Naive B cell (primary cell): ENCODE results near the gene NAT14. TPM values are rescaled to one million over a fixed set of nuclear protein-coding genes. Genes with fewer than 3 reads are reported as not detected.

ENCODE experiments used
- ATAC-seq, 2 donors: fragments of 150-1000 bp; cut with Tn5 transposase; 2 replicates each; pipeline ENCODE4 v1.10.0; 2021; ENCODE audit warnings: low read depth in 2 of 2, mild to moderate bottlenecking in 2 of 2, moderate library complexity in 2 of 2
- DNase-seq: peaks from one replicate; pipeline ENCODE4 v3.0.0; 2022
- H3K27ac Mint-ChIP-seq, 6 donors: one replicate each; pipeline ENCODE4 v1.8.0; 2020 to 2022; ENCODE audit warnings: mild to moderate bottlenecking in 6 of 6, mixed read lengths in 6 of 6, moderate library complexity in 5 of 6, inconsistent platforms in 2 of 6
- H3K27me3 Mint-ChIP-seq, 3 donors: one replicate each; pipeline ENCODE4 v1.8.0; 2021 to 2022; ENCODE audit warnings: mixed read lengths in 3 of 3, mild to moderate bottlenecking in 1 of 3
- H3K36me3 Mint-ChIP-seq, 2 donors: one replicate each; pipeline ENCODE4 v1.8.0; 2020 to 2022; ENCODE audit warnings: mixed read lengths in 2 of 2, inconsistent platforms in 1 of 2, mild to moderate bottlenecking in 1 of 2
- H3K4me1 Mint-ChIP-seq, 3 donors: one replicate each; pipeline ENCODE4 v1.8.0; 2020 to 2022; ENCODE audit warnings: mixed read lengths in 3 of 3, inconsistent platforms in 1 of 3, mild to moderate bottlenecking in 1 of 3, moderate library complexity in 1 of 3
- H3K4me3 Mint-ChIP-seq, 8 donors: one replicate each; pipeline ENCODE4 v1.8.0; 2020 to 2022; ENCODE audit warnings: mild to moderate bottlenecking in 8 of 8, mixed read lengths in 8 of 8, moderate library complexity in 8 of 8, inconsistent platforms in 2 of 8
- H3K9me3 Mint-ChIP-seq, 7 donors: one replicate each; pipeline ENCODE4 v1.8.0; 2020 to 2022; ENCODE audit warnings: mixed read lengths in 7 of 7, mild to moderate bottlenecking in 5 of 7, inconsistent platforms in 2 of 7, moderate library complexity in 1 of 7
- polyA plus RNA-seq, 6 donors: library from polyadenylated mRNA; unstranded; fragments of 300-500 nt; fragmentation: Illumina TruSeq; gene quantifications; one replicate each; pipeline ENCODE4 v1.2.3, GENCODE V29; 2021; ENCODE audit warnings: low read depth in 6 of 6

The NAT14 gene
- polyA plus RNA-seq, 6 donors from 2014 or later: 3.4 to 7.5 (median 4.8) TPM

DNA sequence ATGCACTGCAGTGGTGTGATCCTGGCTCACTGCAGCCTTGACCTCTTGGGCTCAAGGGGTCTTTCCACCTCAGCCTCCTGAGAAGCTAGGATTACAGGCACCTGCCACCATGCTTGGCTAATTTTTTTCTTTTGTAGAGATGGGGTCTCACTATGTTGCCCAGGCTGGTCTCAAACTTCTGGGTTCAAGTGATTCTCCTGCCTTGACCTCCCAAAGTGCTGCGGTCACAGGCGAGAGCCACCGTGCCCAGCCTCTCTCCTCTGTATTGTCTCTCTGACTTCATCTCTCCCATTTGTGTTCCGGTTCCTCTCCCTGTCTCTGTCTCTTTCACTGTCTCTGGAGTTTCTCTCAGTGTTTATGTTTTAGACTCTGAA lies 18.8 kb upstream of the NAT14 start:
- no peak for DNase-seq
- Mint-ChIP-seq H3K4me1 (peaks cover 17 to 21% (median 18%) of the 10 kb centered on the region in 3 donors), H3K9me3 (no peaks in the 10 kb centered on the region), H3K36me3 (no peaks in the 10 kb centered on the region), H3K27me3 (peaks cover 0 to 8% (median 0%) of the 10 kb centered on the region in 3 donors), H3K4me3 (peak overlapping the region in 1 of 8 donors; percentile 6), H3K27ac (no peak overlapping the region)
- ATAC-seq: no peak

DNA sequence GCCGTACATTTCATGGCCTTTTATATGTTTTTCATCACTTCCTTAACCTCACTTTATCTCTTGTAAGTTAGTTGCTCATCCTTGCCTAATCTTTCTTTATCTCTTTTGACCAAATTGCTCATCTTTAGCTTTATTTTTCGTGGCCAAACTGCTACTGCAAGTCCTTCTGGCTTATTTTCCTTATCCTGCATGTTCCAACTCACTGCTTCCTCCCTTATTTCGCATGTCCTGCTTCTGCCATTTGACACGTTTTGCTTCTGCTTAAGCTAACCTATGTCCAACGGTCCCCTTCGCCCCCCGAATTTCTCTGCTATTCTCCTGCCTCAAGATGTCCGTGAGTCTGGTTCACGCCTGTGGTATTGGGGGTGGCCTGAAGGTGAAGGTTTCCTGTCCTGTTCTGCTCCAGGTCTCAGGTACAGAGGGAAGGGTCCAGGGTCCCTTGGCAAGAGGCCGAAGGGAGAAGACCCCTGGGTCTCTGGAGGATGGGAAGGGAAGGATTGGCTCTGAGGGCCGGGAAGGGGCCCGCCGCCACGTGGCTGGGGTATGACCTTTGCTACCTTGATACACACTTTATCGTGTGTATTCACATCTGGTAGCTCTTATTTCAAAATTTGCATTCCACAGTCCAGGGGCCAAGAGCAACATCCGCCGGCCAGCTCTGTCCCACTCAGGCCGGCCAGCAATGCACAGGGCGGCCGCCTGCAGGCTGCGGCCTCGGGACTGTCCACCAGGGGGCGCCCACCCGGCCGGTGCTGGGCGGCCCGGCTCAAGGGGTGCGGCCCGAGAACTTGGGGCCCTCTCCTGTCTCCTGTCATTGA lies 17.5 kb upstream of the NAT14 start:
- Mint-ChIP-seq H3K4me1 (peaks cover 7 to 11% (median 9%) of the 10 kb centered on the region in 3 donors), H3K36me3 (no peaks in the 10 kb centered on the region), H3K27me3 (peaks cover 0 to 8% (median 0%) of the 10 kb centered on the region in 3 donors), H3K4me3 (peak overlapping the region in 2 of 8 donors; percentile 45 to 56), H3K9me3 (no peaks in the 10 kb centered on the region), H3K27ac (peak overlapping the region in 1 of 6 donors; percentile 30)
- DNase-seq (peak; percentile 70), ATAC-seq (peak; percentile 97 to 98)

DNA sequence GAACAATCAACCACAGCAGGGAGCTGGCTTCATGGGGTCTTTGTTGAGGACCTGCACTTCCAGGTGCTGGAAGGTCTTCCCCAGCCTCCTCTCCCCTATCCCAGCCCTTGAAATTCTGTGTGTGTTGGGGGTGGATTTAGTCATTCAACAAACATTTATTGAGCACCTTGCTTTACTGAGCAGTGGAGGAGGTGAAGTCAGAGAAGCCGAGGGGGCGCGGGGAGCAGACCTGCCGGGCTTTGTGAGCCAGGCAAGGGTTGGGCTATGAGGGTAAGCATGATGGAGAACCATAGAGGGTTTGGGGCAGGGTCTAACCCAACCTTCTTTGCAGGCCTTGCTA lies 17.0 kb upstream of the NAT14 start:
- no peak for DNase-seq
- peak overlapping the region in 1 of 8 donors; percentile 56 for H3K4me3 Mint-ChIP-seq
- H3K27me3 Mint-ChIP-seq: peaks cover 0 to 4% (median 0%) of the 10 kb centered on the region in 3 donors

DNA sequence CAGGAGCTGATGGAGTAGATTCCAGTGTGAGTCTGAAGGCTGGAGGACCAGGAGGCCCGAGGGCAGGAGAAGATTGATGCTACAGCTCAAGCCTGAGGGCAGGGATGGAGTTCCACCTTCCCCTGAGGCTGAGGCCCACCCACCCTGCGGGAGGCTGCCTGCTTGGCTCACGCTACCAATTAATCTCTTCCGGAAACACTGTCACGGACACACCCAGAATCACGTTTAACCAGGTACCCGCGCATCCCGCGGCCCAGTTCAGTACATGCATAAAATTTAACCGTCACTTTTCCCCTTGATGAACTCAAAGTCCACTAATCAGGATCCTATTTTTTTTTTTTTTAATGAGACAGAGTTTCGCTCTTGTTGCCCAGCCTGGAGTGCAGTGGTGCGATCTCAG lies 13.7 kb upstream of the NAT14 start:
- ATAC-seq (no peak), DNase-seq (no peak)
- Mint-ChIP-seq H3K27me3 (no peaks in the 10 kb centered on the region), H3K4me1 (peaks cover 6 to 11% (median 6%) of the 10 kb centered on the region in 3 donors), H3K4me3 (peak overlapping the region in 1 of 8 donors; percentile 22), H3K9me3 (no peaks in the 10 kb centered on the region), H3K27ac (peak overlapping the region in 1 of 6 donors; percentile 61), H3K36me3 (no peaks in the 10 kb centered on the region)

More for the DNA sequence above, 17.0 kb upstream of the NAT14 start:
- peak overlapping the region in 1 of 6 donors; percentile 74 for H3K27ac Mint-ChIP-seq
- H3K36me3 Mint-ChIP-seq: no peaks in the 10 kb centered on the region
- H3K4me1 Mint-ChIP-seq: peaks cover 4 to 8% (median 6%) of the 10 kb centered on the region in 3 donors
- no peak for ATAC-seq
- H3K9me3 Mint-ChIP-seq: no peaks in the 10 kb centered on the region

DNA sequence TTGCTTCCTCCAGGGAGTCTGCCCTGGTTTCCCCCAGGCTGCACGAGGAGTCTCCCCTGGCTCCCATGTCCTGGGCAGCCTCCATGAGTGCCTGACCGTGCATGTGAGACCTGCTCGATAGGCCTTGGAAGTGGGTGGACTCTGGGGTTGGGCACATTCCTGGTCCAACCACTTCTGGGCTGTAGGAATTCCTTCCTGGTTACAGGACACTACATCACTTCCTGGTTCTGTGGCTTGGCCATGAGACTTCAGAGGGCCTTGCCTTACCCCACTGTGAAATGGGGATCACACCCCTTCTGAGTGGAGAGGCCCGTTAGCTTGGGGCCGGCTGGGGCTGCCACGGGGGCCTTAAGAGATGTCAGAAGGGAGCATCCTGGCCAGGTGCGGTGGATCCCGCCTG lies 12.5 kb upstream of the NAT14 start:
- Mint-ChIP-seq H3K27me3 (no peaks in the 10 kb centered on the region), H3K27ac (no peak overlapping the region), H3K4me1 (peaks cover 3 to 18% (median 11%) of the 10 kb centered on the region in 3 donors), H3K4me3 (no peak overlapping the region), H3K9me3 (no peaks in the 10 kb centered on the region), H3K36me3 (no peaks in the 10 kb centered on the region)
- no peak for ATAC-seq
- no peak for DNase-seq

DNA sequence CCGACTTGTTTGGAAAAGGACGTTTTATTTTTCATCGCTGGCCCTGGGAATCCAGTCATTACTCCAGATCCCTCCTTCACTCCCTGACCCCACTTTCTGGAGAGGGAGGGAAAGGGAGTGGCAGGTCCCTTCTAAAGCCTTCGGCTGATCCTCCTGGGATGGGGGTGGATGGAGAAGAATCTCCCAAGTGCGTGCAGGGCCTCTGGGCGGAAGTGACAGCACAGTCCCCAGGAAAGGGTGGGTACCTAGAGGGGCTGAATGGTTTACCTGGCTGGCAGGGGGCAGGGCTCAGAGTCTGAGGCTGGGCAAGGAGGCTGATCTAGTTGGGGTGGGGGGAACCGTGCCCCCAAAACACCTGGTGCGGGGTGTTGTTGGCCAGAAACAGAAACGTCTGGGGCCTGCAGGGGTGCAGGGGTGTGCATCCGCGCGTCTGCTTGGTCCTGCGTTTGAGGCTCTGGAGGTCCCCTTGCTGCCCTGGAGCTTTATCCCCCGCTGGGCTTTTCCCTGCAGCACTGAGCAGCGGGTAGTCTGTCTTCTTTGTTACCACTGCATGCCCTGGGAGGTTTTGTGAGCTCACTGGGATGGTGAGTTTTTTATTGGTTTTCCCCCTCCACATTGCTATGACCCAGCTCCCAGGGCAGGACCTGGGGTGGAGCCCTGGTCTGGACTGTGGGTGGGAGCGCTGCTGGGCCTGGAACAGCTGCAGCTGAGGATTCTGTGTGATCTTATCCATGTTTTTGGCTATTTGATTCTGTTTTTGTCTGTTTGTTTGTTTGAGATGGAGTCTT lies 11.6 kb upstream of the NAT14 start:
- H3K27me3 Mint-ChIP-seq: no peaks in the 10 kb centered on the region
- peak overlapping the region in 1 of 6 donors; percentile 70 for H3K27ac Mint-ChIP-seq
- ATAC-seq (no peak), DNase-seq (no peak)
- no peaks in the 10 kb centered on the region for H3K36me3 Mint-ChIP-seq
- peak overlapping the region in 1 of 8 donors; percentile 32 for H3K4me3 Mint-ChIP-seq
- H3K4me1 Mint-ChIP-seq: peaks cover 8 to 23% (median 13%) of the 10 kb centered on the region in 3 donors
- no peaks in the 10 kb centered on the region for H3K9me3 Mint-ChIP-seq

DNA sequence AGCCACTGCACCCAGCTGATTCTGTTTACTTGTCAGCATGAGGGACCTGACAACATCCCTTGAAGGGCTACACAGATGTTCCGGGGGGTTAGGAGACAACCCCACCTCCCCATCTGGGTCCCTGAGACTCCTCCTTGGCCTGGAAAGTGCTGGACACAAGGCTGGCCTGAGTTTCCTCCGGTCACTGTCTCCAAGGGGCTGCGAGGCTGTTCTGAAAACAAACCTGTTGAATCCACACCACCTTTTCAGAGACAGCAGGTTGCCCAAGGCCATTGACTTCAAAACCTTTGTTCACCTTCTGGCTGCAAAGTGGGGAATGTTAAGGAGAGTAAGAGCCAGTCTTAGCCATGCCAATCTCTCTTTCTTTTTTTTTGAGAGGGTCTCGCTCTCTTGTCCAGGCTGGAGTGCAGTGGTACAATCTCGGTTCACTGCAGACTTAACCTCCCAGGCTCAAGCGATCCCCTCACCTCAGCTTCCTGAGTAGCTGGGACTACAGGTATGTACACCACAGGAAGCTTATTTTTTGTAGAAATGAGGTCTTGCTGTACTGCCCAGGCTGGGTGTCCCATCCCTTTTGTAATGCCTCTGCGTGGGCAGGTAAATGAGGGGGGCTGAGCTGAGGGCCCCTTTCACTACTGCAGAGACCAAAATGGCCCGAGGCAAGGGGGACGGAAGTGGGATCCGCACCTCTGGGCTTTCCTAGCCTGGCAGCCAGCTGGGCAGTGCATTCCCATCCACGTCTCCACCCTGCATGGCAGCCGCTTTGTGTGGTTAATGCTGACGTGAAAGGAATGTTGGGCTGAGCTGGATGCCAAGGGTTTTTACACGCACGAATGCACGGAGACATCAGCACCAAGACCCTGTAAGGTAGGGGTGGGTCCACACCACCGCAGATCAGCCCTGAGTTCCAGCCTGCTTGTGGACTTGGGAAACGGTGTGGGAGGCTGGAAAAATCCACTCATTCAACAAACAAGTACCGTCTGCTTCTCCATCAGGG lies 10.4 kb upstream of the NAT14 start:
- DNase-seq (no peak), ATAC-seq (no peak)
- Mint-ChIP-seq H3K4me3 (peak overlapping the region in 6 of 8 donors; percentile 6 to 99 (median 79)), H3K36me3 (no peaks in the 10 kb centered on the region), H3K27ac (peak overlapping the region in 2 of 6 donors; percentile 44 to 94), H3K4me1 (peaks cover 19 to 33% (median 24%) of the 10 kb centered on the region in 3 donors), H3K9me3 (no peaks in the 10 kb centered on the region), H3K27me3 (no peaks in the 10 kb centered on the region)

DNA sequence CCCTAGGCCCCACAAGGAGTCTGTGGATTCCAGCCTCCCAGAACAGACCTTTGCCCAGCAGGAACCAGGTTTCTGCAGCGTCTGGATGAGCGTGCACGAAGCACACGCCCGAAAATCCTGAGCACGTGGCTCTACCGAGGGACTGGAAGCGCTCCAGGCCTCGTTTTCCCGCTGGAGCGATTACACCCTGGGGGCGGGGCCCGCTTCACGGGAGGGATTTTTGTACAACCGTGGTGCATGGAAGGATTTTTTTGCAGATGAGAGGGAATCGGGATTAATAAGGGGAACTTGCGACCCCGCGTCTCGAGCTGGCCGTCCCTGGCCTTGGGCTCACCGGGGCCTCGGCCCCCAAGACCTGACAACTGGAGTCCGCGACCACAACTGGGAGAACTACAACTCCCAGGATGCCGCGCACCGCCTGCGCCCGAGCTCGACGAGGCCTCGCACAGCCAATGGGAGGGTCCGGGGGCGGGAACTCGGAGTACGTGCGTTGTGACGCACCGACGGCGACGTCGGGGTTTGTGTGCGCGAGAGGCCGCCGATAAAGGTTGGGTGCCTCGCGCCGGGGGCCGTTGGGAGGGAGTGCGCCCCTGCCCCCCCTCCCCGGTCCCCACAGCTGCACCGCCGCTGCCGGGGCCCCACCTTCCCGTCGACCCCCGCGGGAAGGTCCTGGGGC lies 8.8 kb upstream of the NAT14 start, which contains the start of gene ZNF628:
Gene ZNF628, plus strand, starts transcription at position 518 of the 676 bp plus-strand sequence. CDS start 3,294 bp downstream, outside the sequence.
- no peaks in the 10 kb centered on the region for H3K9me3 Mint-ChIP-seq
- H3K4me1 Mint-ChIP-seq: peaks cover 28 to 37% (median 29%) of the 10 kb centered on the region in 3 donors
- peak within 1 kb of the TSS; percentile 85 to 99 (median 92) for H3K4me3 Mint-ChIP-seq
- H3K27ac Mint-ChIP-seq: peak within 1 kb of the TSS; percentile 94 to 98 (median 97)
- DNase-seq (peak; percentile 97), ATAC-seq (peak; percentile 91 to 92)
- no peaks in the 10 kb centered on the region for H3K36me3 Mint-ChIP-seq
- H3K27me3 Mint-ChIP-seq: no peaks in the 10 kb centered on the region

DNA sequence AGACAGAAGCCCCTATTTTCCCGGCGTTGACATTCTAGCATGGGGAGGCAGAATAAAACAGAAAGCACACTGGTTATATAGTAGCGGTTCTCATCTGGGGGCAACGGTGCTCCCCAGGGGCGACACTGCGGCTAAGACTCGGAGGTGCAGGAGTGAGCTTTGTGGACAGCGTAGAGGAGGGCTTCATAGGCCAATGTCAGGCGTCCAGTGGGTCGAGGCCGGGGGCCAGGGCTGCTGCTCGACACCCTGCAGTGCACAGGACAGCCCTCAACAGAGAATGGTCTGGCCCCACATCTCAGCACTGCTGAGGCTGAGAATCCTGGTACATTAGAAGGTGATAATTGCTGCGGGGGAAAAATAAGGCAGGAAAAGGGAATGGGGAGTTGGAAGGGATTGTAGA lies 7.1 kb upstream of the NAT14 start:
- DNase-seq (no peak), ATAC-seq (no peak)
- no peaks in the 10 kb centered on the region for H3K9me3 Mint-ChIP-seq
- no peaks in the 10 kb centered on the region for H3K36me3 Mint-ChIP-seq
- no peaks in the 10 kb centered on the region for H3K27me3 Mint-ChIP-seq
- peaks cover 28 to 37% (median 29%) of the 10 kb centered on the region in 3 donors for H3K4me1 Mint-ChIP-seq
- H3K4me3 Mint-ChIP-seq: peak overlapping the region; percentile 75 to 99 (median 85)
- peak overlapping the region in 4 of 6 donors; percentile 80 to 98 (median 96) for H3K27ac Mint-ChIP-seq

DNA sequence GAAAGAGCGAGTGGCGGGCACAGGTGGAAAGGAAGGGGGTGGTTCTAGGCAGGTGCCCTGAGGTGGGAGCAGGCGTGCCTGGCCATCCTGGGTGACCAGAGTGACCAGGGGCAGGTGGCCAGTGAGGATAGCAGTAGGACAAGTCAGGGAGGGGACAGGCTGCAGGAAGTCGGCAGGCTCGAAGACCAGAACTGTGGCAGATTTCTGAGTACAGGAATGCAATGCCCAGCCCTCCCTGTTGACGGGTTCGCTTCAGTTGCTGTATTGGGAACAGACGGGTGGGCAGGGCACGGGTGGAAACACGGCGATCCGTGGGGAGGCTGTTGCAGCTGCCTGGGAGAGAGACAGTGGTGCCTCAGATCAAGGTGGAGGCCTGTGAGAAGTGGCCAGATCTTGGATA lies 6.6 kb upstream of the NAT14 start:
- peaks cover 28 to 37% (median 29%) of the 10 kb centered on the region in 3 donors for H3K4me1 Mint-ChIP-seq
- H3K4me3 Mint-ChIP-seq: peak overlapping the region in 7 of 8 donors; percentile 69 to 99 (median 83)
- no peak for DNase-seq
- H3K27me3 Mint-ChIP-seq: no peaks in the 10 kb centered on the region
- H3K9me3 Mint-ChIP-seq: no peaks in the 10 kb centered on the region
- no peak for ATAC-seq
- H3K36me3 Mint-ChIP-seq: no peaks in the 10 kb centered on the region
- peak overlapping the region in 4 of 6 donors; percentile 63 to 94 (median 74) for H3K27ac Mint-ChIP-seq

DNA sequence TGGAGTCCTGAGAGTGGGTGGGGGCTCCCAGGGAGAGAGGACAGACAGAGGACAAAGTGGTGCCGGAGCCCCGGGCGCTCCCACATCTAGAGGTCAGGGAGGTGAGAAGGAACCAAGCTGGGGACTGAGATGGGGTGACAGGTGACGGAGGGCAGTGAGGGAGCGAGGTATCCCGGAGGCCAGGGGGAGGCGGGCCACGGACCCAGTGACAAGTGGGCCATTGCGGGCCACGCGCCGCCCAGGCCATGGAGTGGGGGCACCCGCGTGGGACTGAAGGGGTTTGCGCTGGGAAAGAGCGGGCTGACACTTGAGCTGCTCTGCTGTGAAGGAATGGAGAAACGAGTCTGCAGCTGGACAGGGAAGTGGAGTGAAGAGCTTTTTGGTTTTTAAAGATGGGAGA lies 5.9 kb upstream of the NAT14 start:
- ATAC-seq (no peak), DNase-seq (no peak)
- Mint-ChIP-seq H3K9me3 (no peaks in the 10 kb centered on the region), H3K27me3 (no peaks in the 10 kb centered on the region), H3K27ac (peak overlapping the region in 3 of 6 donors; percentile 17 to 94 (median 79)), H3K36me3 (no peaks in the 10 kb centered on the region), H3K4me1 (peaks cover 28 to 37% (median 29%) of the 10 kb centered on the region in 3 donors), H3K4me3 (peak overlapping the region in 6 of 8 donors; percentile 28 to 99 (median 77))
